PC-9 (cell line): ENCODE data around the gene EP400. TPM values are rescaled to one million over a fixed set of nuclear protein-coding genes. Genes with fewer than 3 reads are reported as not detected.

ENCODE experiments used
- BruUV-seq: library from RNA; stranded (reverse); fragments of 400-500 nt; replicated peaks from 2 replicates; lab custom pipeline; 2021; lab: Mats Ljungman, UMichigan
- CTCF ChIA-PET: fragments of 300-600 bp; sonication (Branson Sonifier 250); formaldehyde crosslinking; loops from one replicate; lab custom pipeline; 2022; ENCODE audit warnings: antibody characterized with exemption; lab: Charles Lee
- POLR2A ChIA-PET: fragments of 300-600 bp; sonication (Branson Sonifier 250); formaldehyde crosslinking; loops from one replicate; lab custom pipeline; 2022; ENCODE audit warnings: antibody characterized with exemption; ENCODE audit not compliant: unreplicated experiment; lab: Charles Lee
- DNase-seq, 2 experiments: peaks; one replicate each; pipeline versions ENCODE4 v3.0.0 to v3.0.0-alpha.2; 2015 to 2022; ENCODE audit warnings: mixed read lengths in 1 of 2
- H2AFZ ChIP-seq: fragments of 200-600 bp; sonication (generic); 2 replicates; pipeline ENCODE4 v1.8.1; 2017; ENCODE audit warnings: antibody characterized with exemption
- H3F3A ChIP-seq: fragments of 200-600 bp; sonication (generic); 2 replicates; pipeline ENCODE4 v1.8.1; 2017; ENCODE audit warnings: antibody characterized with exemption, mild to moderate bottlenecking, low read depth; ENCODE audit not compliant: insufficient read depth
- H3K27ac ChIP-seq: fragments of 200-600 bp; sonication (generic); 2 replicates; pipeline ENCODE4 v1.6.1; 2016; ENCODE audit warnings: mixed run types
- H3K27me3 ChIP-seq: fragments of 200-600 bp; sonication (generic); 2 replicates; pipeline ENCODE4 v1.6.1; 2016; ENCODE audit warnings: low read depth, mixed run types; ENCODE audit not compliant: insufficient read depth
- H3K36me3 ChIP-seq: fragments of 200-600 bp; sonication (generic); 2 replicates; pipeline ENCODE4 v1.6.1; 2016; ENCODE audit warnings: low read depth, mixed run types
- H3K4me1 ChIP-seq: fragments of 200-600 bp; sonication (generic); replicated peaks from 2 replicates; pipeline ENCODE4 v1.6.1; 2016; ENCODE audit warnings: mixed run types; ENCODE audit not compliant: insufficient read depth
- H3K4me2 ChIP-seq: fragments of 200-600 bp; sonication (generic); 2 replicates; pipeline ENCODE4 v1.6.1; 2017; ENCODE audit warnings: mixed run types
- H3K4me3 ChIP-seq: fragments of 200-600 bp; sonication (generic); 2 replicates; pipeline ENCODE4 v1.6.1; 2016; ENCODE audit warnings: mixed run types
- H3K79me2 ChIP-seq: fragments of 200-600 bp; sonication (generic); 2 replicates; pipeline ENCODE4 v1.6.1; 2017; ENCODE audit warnings: low read depth, mixed run types
- H3K9me2 ChIP-seq: fragments of 200-600 bp; sonication (generic); 2 replicates; pipeline ENCODE4 v1.8.1; 2017; ENCODE audit warnings: mild to moderate bottlenecking; ENCODE audit not compliant: insufficient read depth
- H3K9me3 ChIP-seq: fragments of 200-600 bp; sonication (generic); 2 replicates; pipeline ENCODE4 v1.8.1; 2016; ENCODE audit warnings: low read depth; ENCODE audit not compliant: insufficient read depth
- H4K20me1 ChIP-seq: fragments of 200-600 bp; sonication (generic); 2 replicates; pipeline ENCODE4 v1.8.1; 2017; ENCODE audit not compliant: insufficient read depth
- EZH2 ChIP-seq: fragments of 200-600 bp; sonication (generic); IDR thresholded peaks from 2 replicates; pipeline ENCODE4 v1.8.0; 2017; ENCODE audit warnings: antibody characterized with exemption, low read depth
- intact Hi-C: fragments of 100-400 bp; cut with micrococcal nuclease; formaldehyde crosslinking; loops from one replicate; pipeline ENCODE4 v1.10.0; 2022; ENCODE audit not compliant: unreplicated experiment
- total RNA-seq: library from RNA; stranded (reverse); gene quantifications from 2 replicates; pipeline ENCODE4 v1.2.3, GENCODE V29; 2021
- TF ChIP-seq, protein P1 (sequence below): fragments of 200-600 bp; sonication (generic); conservative IDR thresholded peaks from 2 replicates; pipeline ENCODE4 v1.6.1; 2017; ENCODE audit warnings: mixed run types, antibody characterized with exemption, mild to moderate bottlenecking, moderate library complexity

Gene EP400
- total RNA-seq, 1 experiment from 2014 or later: 50.3 TPM

DNA sequence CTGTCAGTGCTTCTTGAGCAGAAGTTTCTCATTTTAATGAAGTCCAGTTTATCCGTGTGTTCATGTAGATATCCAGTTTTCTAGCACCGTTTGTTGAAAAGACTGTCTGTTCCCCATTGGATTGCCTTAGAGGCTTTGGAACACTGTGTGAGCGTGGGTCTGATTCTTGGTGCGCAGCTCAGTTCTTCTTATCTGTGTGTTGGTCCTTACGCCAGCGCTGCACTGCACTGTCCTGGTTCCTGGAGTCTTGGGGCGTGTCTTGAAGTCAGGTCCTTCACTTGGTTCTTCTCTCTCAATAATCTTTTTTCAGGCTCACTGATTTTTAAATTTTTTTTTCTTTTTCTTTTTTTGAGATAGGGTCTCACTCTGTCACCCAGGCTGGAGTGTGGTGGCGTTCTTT is 25.5 kb downstream of the EP400 start:
- ChIA-PET CTCF (no interaction called here), POLR2A (no interaction called here)
- Histone ChIP-seq H3K4me1 (no peaks in the 10 kb centered on the region), H3K9me2 (no peaks in the 10 kb centered on the region), H3K4me2 (no peak overlapping the region), H2AFZ (no peak overlapping the region), H3K9me3 (no peaks in the 10 kb centered on the region), H4K20me1 (peaks cover 88% of the 10 kb centered on the region), H3F3A (peaks cover 7% of the 10 kb centered on the region), H3K79me2 (peaks cover 75% of the 10 kb centered on the region), H3K36me3 (peaks cover 4% of the 10 kb centered on the region; the same call in 1 of the 2 replicates), H3K4me3 (no peak overlapping the region), H3K27ac (no peak overlapping the region), H3K27me3 (no peaks in the 10 kb centered on the region)
- DNase-seq: no peak
- no peak for TF ChIP-seq EZH2
- TF ChIP-seq, protein P1, sequence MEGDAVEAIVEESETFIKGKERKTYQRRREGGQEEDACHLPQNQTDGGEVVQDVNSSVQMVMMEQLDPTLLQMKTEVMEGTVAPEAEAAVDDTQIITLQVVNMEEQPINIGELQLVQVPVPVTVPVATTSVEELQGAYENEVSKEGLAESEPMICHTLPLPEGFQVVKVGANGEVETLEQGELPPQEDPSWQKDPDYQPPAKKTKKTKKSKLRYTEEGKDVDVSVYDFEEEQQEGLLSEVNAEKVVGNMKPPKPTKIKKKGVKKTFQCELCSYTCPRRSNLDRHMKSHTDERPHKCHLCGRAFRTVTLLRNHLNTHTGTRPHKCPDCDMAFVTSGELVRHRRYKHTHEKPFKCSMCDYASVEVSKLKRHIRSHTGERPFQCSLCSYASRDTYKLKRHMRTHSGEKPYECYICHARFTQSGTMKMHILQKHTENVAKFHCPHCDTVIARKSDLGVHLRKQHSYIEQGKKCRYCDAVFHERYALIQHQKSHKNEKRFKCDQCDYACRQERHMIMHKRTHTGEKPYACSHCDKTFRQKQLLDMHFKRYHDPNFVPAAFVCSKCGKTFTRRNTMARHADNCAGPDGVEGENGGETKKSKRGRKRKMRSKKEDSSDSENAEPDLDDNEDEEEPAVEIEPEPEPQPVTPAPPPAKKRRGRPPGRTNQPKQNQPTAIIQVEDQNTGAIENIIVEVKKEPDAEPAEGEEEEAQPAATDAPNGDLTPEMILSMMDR: no peak
- intact Hi-C loops: no loop called here
- BruUV-seq: no TSS peak

DNA sequence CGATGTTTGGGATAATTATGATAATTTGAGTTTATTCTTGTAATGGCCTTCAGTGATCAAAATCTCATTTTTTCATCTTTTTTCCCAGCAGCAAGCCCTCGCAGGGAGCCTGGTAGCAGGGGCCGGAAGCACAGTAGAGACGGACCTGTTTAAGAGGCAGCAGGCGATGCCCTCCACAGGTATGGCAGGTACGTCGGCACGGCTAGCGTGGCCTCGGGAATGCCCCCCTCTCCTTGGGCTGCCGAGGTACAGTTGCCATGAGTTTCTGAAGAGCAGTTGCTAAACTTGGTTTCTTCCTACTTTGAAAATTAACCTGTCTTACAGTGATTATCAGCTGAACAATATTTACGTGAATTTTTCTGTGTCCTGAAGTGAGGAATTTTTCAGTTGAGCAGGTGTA is 29.9 kb downstream of the EP400 start:
- POLR2A ChIA-PET: no interaction called here
- no peak overlapping the region for H2AFZ ChIP-seq
- no peak overlapping the region for H3K4me2 ChIP-seq
- intact Hi-C loops: no loop called here
- CTCF ChIA-PET: interaction anchor here (0.6 kb wide), 1 partner anchor 128 kb away, joined by 4 read pairs; no protein-coding TSS in a partner anchor
- H3K27ac ChIP-seq: no peak overlapping the region
- peaks cover 7% of the 10 kb centered on the region for H3F3A ChIP-seq
- peaks cover 46% of the 10 kb centered on the region for H4K20me1 ChIP-seq
- H3K9me3 ChIP-seq: no peaks in the 10 kb centered on the region
- 0 out of 2 replicates have a peak, but pooled peaks cover 8% of the 10 kb centered on the region for H3K36me3 ChIP-seq
- DNase-seq: no peak
- no peaks in the 10 kb centered on the region for H3K27me3 ChIP-seq
- H3K9me2 ChIP-seq: no peaks in the 10 kb centered on the region
- no peak overlapping the region for H3K4me3 ChIP-seq
- H3K4me1 ChIP-seq: no peaks in the 10 kb centered on the region
- BruUV-seq: no TSS peak
- peaks cover 33% of the 10 kb centered on the region for H3K79me2 ChIP-seq
- no peak for TF ChIP-seq EZH2

GRCh38 chr12:131980263-131980662 is 30.5 kb downstream of the EP400 start:
- no peak overlapping the region for H3K27ac ChIP-seq
- ChIA-PET CTCF (interaction anchor here (0.6 kb wide), 1 partner anchor 129 kb away, joined by 4 read pairs; no protein-coding TSS in a partner anchor), POLR2A (no interaction called here)
- H3K9me3 ChIP-seq: no peaks in the 10 kb centered on the region
- no peaks in the 10 kb centered on the region for H3K27me3 ChIP-seq
- H2AFZ ChIP-seq: no peak overlapping the region
- DNase-seq: no peak
- no peak overlapping the region for H3K4me2 ChIP-seq
- peaks cover 27% of the 10 kb centered on the region for H3K79me2 ChIP-seq
- BruUV-seq: no TSS peak
- intact Hi-C loops: no loop called here
- H3K36me3 ChIP-seq: 0 out of 2 replicates have a peak, but pooled peaks cover 8% of the 10 kb centered on the region
- no peaks in the 10 kb centered on the region for H3K9me2 ChIP-seq
- H3K4me3 ChIP-seq: no peak overlapping the region
- H3K4me1 ChIP-seq: no peaks in the 10 kb centered on the region
- H3F3A ChIP-seq: peaks cover 7% of the 10 kb centered on the region
- TF ChIP-seq, protein P1: no peak; the same call in 1 of the 2 replicates
- no peak for TF ChIP-seq EZH2
- H4K20me1 ChIP-seq: peaks cover 39% of the 10 kb centered on the region

GRCh38 chr12:131981388-131981787 is 31.6 kb downstream of the EP400 start:
- Histone ChIP-seq H3K27me3 (no peaks in the 10 kb centered on the region), H3K4me3 (no peak overlapping the region), H2AFZ (no peak overlapping the region), H3K4me1 (no peaks in the 10 kb centered on the region), H3K9me3 (no peaks in the 10 kb centered on the region), H4K20me1 (peaks cover 28% of the 10 kb centered on the region), H3F3A (peaks cover 4% of the 10 kb centered on the region), H3K27ac (no peak overlapping the region), H3K4me2 (no peak overlapping the region), H3K79me2 (peaks cover 16% of the 10 kb centered on the region), H3K36me3 (0 out of 2 replicates have a peak, but pooled peaks cover 9% of the 10 kb centered on the region), H3K9me2 (no peaks in the 10 kb centered on the region)
- no TSS peak for BruUV-seq
- intact Hi-C loops: no loop called here
- CTCF ChIA-PET: no interaction called here
- DNase-seq: no peak
- POLR2A ChIA-PET: no interaction called here
- TF ChIP-seq, protein P1: no peak
- no peak for TF ChIP-seq EZH2
